ENCODE data around the gene RIMKLB.
"Not testable (repeated sequence)": the region's sequence is repeated elsewhere in the genome, so short reads cannot be mapped to it uniquely, and the experiment has no call there.

- not testable (repeated sequence) for TF ChIP-seq CTCF, POLR2A (IDR thresholded peaks at IDR 0.05)
These were observed 103.4 kb downstream of the RIMKLB start for GRCh38 chr12:8801213-8801612.
